Endodermal cell (in vitro differentiated cells): ENCODE results near the gene PSMD1. TPM values are rescaled to one million over a fixed set of nuclear protein-coding genes. Genes with fewer than 3 reads are reported as not detected.
A peak's percentile ranks its signal among the peaks of the same experiment; 100 is the strongest.

Experiments used
- DNase-seq: peaks from one replicate; pipeline ENCODE4 v3.0.0-alpha.2; 2017
- H3K27ac ChIP-seq: 2 replicates; pipeline ENCODE4 v1.5.1; 2013; ENCODE audit warnings: mild to moderate bottlenecking, low read depth, low read length, moderate library complexity
- H3K27me3 ChIP-seq: 2 replicates; pipeline ENCODE4 v1.6.1; 2013; ENCODE audit warnings: mild to moderate bottlenecking, low read length, moderate library complexity; ENCODE audit not compliant: insufficient read depth, control insufficient read depth, poor library complexity, severe bottlenecking
- H3K36me3 ChIP-seq: 2 replicates; pipeline ENCODE4 v1.7.0; 2013; ENCODE audit warnings: mild to moderate bottlenecking, low read length, moderate library complexity; ENCODE audit not compliant: control insufficient read depth, insufficient read depth
- H3K4me1 ChIP-seq: one replicate; pipeline ENCODE4 v1.7.0; 2013; ENCODE audit warnings: low read length; ENCODE audit not compliant: control insufficient read depth, insufficient read depth
- H3K4me3 ChIP-seq: 2 replicates; pipeline ENCODE4 v1.5.1; 2013; ENCODE audit warnings: mild to moderate bottlenecking, low read length, moderate library complexity
- H3K9ac ChIP-seq: 2 replicates; pipeline ENCODE4 v1.6.1; 2013; ENCODE audit warnings: mild to moderate bottlenecking, low read length, moderate library complexity; ENCODE audit not compliant: poor library complexity, severe bottlenecking; ENCODE audit errors: extremely low read depth
- H3K9me3 ChIP-seq: 2 replicates; pipeline ENCODE4 v1.6.1; 2013; ENCODE audit warnings: mild to moderate bottlenecking, low read length, moderate library complexity; ENCODE audit not compliant: control insufficient read depth
- H3K27ac Mint-ChIP-seq: 2 replicates; pipeline ENCODE4 v1.8.0; 2020; ENCODE audit warnings: mixed read lengths
- H3K27me3 Mint-ChIP-seq: 2 replicates; pipeline ENCODE4 v1.8.0; 2021; ENCODE audit warnings: mild to moderate bottlenecking, mixed read lengths; ENCODE audit not compliant: insufficient read depth
- H3K36me3 Mint-ChIP-seq: 2 replicates; pipeline ENCODE4 v1.8.0; 2020; ENCODE audit warnings: low read depth, mixed read lengths
- H3K4me1 Mint-ChIP-seq: 2 replicates; pipeline ENCODE4 v1.8.0; 2020; ENCODE audit warnings: mixed read lengths
- H3K4me3 Mint-ChIP-seq: 2 replicates; pipeline ENCODE4 v1.8.0; 2020; ENCODE audit warnings: mild to moderate bottlenecking, moderate library complexity, mixed read lengths
- H3K9me3 Mint-ChIP-seq: 2 replicates; pipeline ENCODE4 v1.8.0; 2020; ENCODE audit warnings: mild to moderate bottlenecking, mixed read lengths
- CTCF ChIP-seq: fragments of 200-600 bp; sonication (generic); conservative IDR thresholded peaks from 2 replicates; pipeline ENCODE4 v1.5.0; 2021; ENCODE audit warnings: antibody characterized with exemption, mild to moderate bottlenecking
- WGBS, 2 experiments: methylation state at CpG; one replicate each; pipeline versions ENCODE4 v1.1.5 to v1.1.7; 2013; ENCODE audit warnings: missing lambda C conversion rate in 2 of 2, mixed read lengths in 1 of 2; ENCODE audit not compliant: insufficient coverage in 1 of 2, insufficient read length in 1 of 2; 5-methylcytosine and 5-hydroxymethylcytosine counted together
- total RNA-seq, 2 donors: library from RNA; stranded (reverse); fragmentation: NEBNext Ultra II Directional in 1 of 2; extraction: Animal tissue kit (Norgen Biotek cat#: 25700) in 1 of 2; gene quantifications; 2 replicates in 1 of 2; 3 replicates in 1 of 2; pipeline ENCODE4 v1.2.1, GENCODE V29; 2021

PSMD1 gene
- total RNA-seq, 2 donors from 2014 or later = 148 to 158 TPM

- peaks cover 5% of the 10 kb centered on the region for H3K4me1 Mint-ChIP-seq
These were observed 61.4 kb downstream of the PSMD1 start for GRCh38 chr2:231117922-231118613.

GRCh38 chr2:231118614-231118942 lies 61.9 kb downstream of the PSMD1 start:
- peaks cover 5% of the 10 kb centered on the region for H3K4me1 ChIP-seq
- H3K27me3 ChIP-seq = no peaks in the 10 kb centered on the region
- Mint-ChIP-seq H3K4me1 (peaks cover 10% of the 10 kb centered on the region), H3K27me3 (no peaks in the 10 kb centered on the region), H3K27ac (no peak overlapping the region), H3K36me3 (peaks cover 9% of the 10 kb centered on the region), H3K9me3 (no peaks in the 10 kb centered on the region), H3K4me3 (no peak overlapping the region)
- H3K27ac ChIP-seq = no peak overlapping the region
- no peak for TF ChIP-seq CTCF
- no peak for DNase-seq
- peaks cover 24% of the 10 kb centered on the region for H3K36me3 ChIP-seq
- H3K9me3 ChIP-seq = no peaks in the 10 kb centered on the region
- WGBS, 2 experiments = 90 to 97% methylated on average over 2 of the region's 2 CpGs
- no peak overlapping the region for H3K9ac ChIP-seq
- H3K4me3 ChIP-seq = no peak overlapping the region

More at GRCh38 chr2:231117922-231118613, 61.4 kb downstream of the PSMD1 start:
- no peak for TF ChIP-seq CTCF
- Histone ChIP-seq H3K27me3 (no peaks in the 10 kb centered on the region), H3K9me3 (no peaks in the 10 kb centered on the region), H3K4me1 (peaks cover under 1% of the 10 kb centered on the region), H3K36me3 (peaks cover 29% of the 10 kb centered on the region), H3K4me3 (no peak overlapping the region), H3K9ac (no peak overlapping the region), H3K27ac (peak overlapping the region; percentile 11)
- DNase-seq = no peak
- H3K9me3 Mint-ChIP-seq = no peaks in the 10 kb centered on the region
- H3K4me3 Mint-ChIP-seq = no peak overlapping the region
- WGBS, 2 experiments = 95% methylated on average over 2 to 4 of the region's 4 CpGs
- H3K27me3 Mint-ChIP-seq = no peaks in the 10 kb centered on the region
- no peak overlapping the region for H3K27ac Mint-ChIP-seq
- H3K36me3 Mint-ChIP-seq = peaks cover 13% of the 10 kb centered on the region

- Histone ChIP-seq H3K9me3 (no peaks in the 10 kb centered on the region), H3K27ac (no peak overlapping the region), H3K27me3 (no peaks in the 10 kb centered on the region), H3K4me3 (no peak overlapping the region), H3K9ac (no peak overlapping the region), H3K4me1 (peaks cover 7% of the 10 kb centered on the region), H3K36me3 (peaks cover 10% of the 10 kb centered on the region)
- 69 to 75% methylated on average over 4 of the region's 4 CpGs for WGBS, 2 experiments
- no peak for DNase-seq
- no peak for TF ChIP-seq CTCF
- Mint-ChIP-seq H3K36me3 (peaks cover 8% of the 10 kb centered on the region), H3K4me3 (no peak overlapping the region), H3K27ac (peak overlapping the region; percentile 39), H3K27me3 (no peaks in the 10 kb centered on the region), H3K9me3 (no peaks in the 10 kb centered on the region), H3K4me1 (peaks cover 22% of the 10 kb centered on the region)
These were observed 66.8 kb downstream of the PSMD1 start for GRCh38 chr2:231123362-231123898.
